ENCODE data around the gene TTYH1. TPM values are rescaled to one million over a fixed set of nuclear protein-coding genes. Genes with fewer than 3 reads are reported as not detected.

TTYH1 gene
- total and polyA plus RNA-seq, 2 of the 8 experiments (the other 6 are each of a cell fraction or from before 2014, with no cell fraction given), result 26.7 to 46.5 TPM

GRCh38 chr19:54405628-54406027, 9.6 kb upstream of the TTYH1 start:
- H3K23ac ChIP-seq (ENCODE audit: insufficient read length), result no peak overlapping the region
- no peak overlapping the region for H4K8ac ChIP-seq (ENCODE audit: extremely low read depth, insufficient read depth, low read length)
- no peak overlapping the region for H3K9ac ChIP-seq (replicated peaks in 1 of 4; ENCODE audit: extremely low read depth in 1 of 4, low read depth in 3 of 4, low read length in 3 of 4)
- H2BK5ac ChIP-seq (ENCODE audit: low read depth, low read length), result no peak overlapping the region
- no peaks in the 10 kb centered on the region for H3K36me3 ChIP-seq (ENCODE audit: control insufficient read depth in 2 of 4, insufficient read depth in 4 of 4, low read length in 3 of 4)
- H2BK20ac ChIP-seq (ENCODE audit: low read length), result no peak overlapping the region
- H4K20me1 ChIP-seq (replicated peaks in 1 of 2; ENCODE audit: control insufficient read depth in 1 of 2, insufficient read depth in 2 of 2, low read length in 2 of 2), result no peaks in the 10 kb centered on the region
- no peak overlapping the region for H3K14ac ChIP-seq (ENCODE audit: insufficient read length)
- peaks cover 0 to 2% of the 10 kb centered on the region in 2 experiments; a peak in 1 of 4 replicates for H3K9me3 ChIP-seq (ENCODE audit: insufficient read depth in 2 of 2, low read depth in 1 of 2, low read length in 1 of 2)
- H2AK5ac ChIP-seq (ENCODE audit: low read depth, low read length), result no peak overlapping the region
- no peaks in the 10 kb centered on the region for H3K79me2 ChIP-seq (ENCODE audit: control insufficient read depth in 1 of 2, insufficient read depth in 2 of 2, low read length in 2 of 2)
- no peak overlapping the region for H4K91ac ChIP-seq (replicated peaks; ENCODE audit: insufficient read length, low read length)
- no peak overlapping the region for H2BK12ac ChIP-seq (ENCODE audit: low read depth, low read length)
- no peak overlapping the region for H3K4me2 ChIP-seq (ENCODE audit: insufficient read depth in 1 of 2, low read depth in 2 of 2, low read length in 2 of 2)
- H3K27ac ChIP-seq (ENCODE audit: low read depth, low read length), result no peak overlapping the region
- ChIA-PET CTCF (ENCODE audit: partially characterized antibody) (interaction anchor here (1.6 kb wide), 1 partner anchor 15 kb away, joined by 3 read pairs; no protein-coding TSS in a partner anchor), POLR2A (ENCODE audit: partially characterized antibody) (no interaction called here)
- peaks cover 0 to 3% (median under 1%) of the 10 kb centered on the region in 4 experiments; a peak in 2 of 7 replicates for H3K4me1 ChIP-seq (replicated peaks in 1 of 4; ENCODE audit: control insufficient read depth in 3 of 4, insufficient read depth in 4 of 4, low read length in 3 of 4)
- DNase-seq (ENCODE audit: low read depth in 1 of 2, low spot score in 2 of 2), result no peak
- no peak overlapping the region for H3K4ac ChIP-seq (replicated peaks; ENCODE audit: insufficient read length, low read depth, low read length)
- no peak overlapping the region for H2BK120ac ChIP-seq (replicated peaks; ENCODE audit: low read depth, low read length)
- H3K23me2 ChIP-seq (ENCODE audit: low read depth, low read length), result no peaks in the 10 kb centered on the region
- H2BK15ac ChIP-seq (ENCODE audit: low read length), result no peak overlapping the region
- no peak overlapping the region for H3K4me3 ChIP-seq (ENCODE audit: extremely low read depth in 1 of 4, insufficient read depth in 2 of 4, low read depth in 3 of 4, low read length in 4 of 4)
- no peak overlapping the region for H2AFZ ChIP-seq (ENCODE audit: low read length)
- no peak overlapping the region for H3K18ac ChIP-seq (ENCODE audit: extremely low read depth, low read length)
- no peaks in the 10 kb centered on the region for H3K79me1 ChIP-seq (ENCODE audit: low read depth, low read length)
- no peak overlapping the region for H4K5ac ChIP-seq (ENCODE audit: insufficient read length, low read depth, low read length)
- H3K56ac ChIP-seq (replicated peaks; ENCODE audit: insufficient read length, low read depth, low read length), result no peak overlapping the region
- no peak for TF ChIP-seq RNF2 (IDR thresholded peaks at IDR 0.05; ENCODE audit: borderline replicate concordance, low read depth, low read length, missing control alignments, poor library complexity, severe bottlenecking)
- no peak for TF ChIP-seq EGR1 (IDR thresholded peaks at IDR 0.05; ENCODE audit: borderline replicate concordance, low read depth, low read length)
- TF ChIP-seq ASH2L (IDR thresholded peaks at IDR 0.05; ENCODE audit: low read length), result no peak
- TF ChIP-seq TEAD4 (IDR thresholded peaks at IDR 0.05; ENCODE audit: low read depth, low read length), result no peak
- no peak for TF ChIP-seq CHD2 (IDR thresholded peaks at IDR 0.05; ENCODE audit: low read length)
- TF ChIP-seq TBP (IDR thresholded peaks at IDR 0.05; ENCODE audit: low read depth, low read length), result no peak
- TF ChIP-seq BRCA1 (IDR thresholded peaks at IDR 0.05; ENCODE audit: low read depth, low read length), result no peak
- no peak for TF ChIP-seq USF2 (IDR thresholded peaks at IDR 0.05; ENCODE audit: low read length)
- TF ChIP-seq CREB1 (IDR thresholded peaks at IDR 0.05), result no peak
- no peak for FAIRE-seq
- no peaks in the 10 kb centered on the region; a peak in 1 of 7 replicates for H3K27me3 ChIP-seq (replicated peaks in 1 of 4; ENCODE audit: control insufficient read depth in 3 of 4, extremely low read depth in 1 of 4, insufficient read depth in 3 of 4, low read length in 3 of 4)

Data from H1 (cell line).